Parathyroid adenoma (tissue), 2 donors: ENCODE results near the gene BRINP3.

ENCODE experiments used
- H2AFZ ChIP-seq: fragments of 300-600 bp; sonication (generic); one replicate; pipeline ENCODE4 v1.7.0; 2017; ENCODE audit warnings: antibody characterized with exemption, mild to moderate bottlenecking
- H3K27ac ChIP-seq: fragments of 300-600 bp; sonication (generic); one replicate; pipeline ENCODE4 v1.7.0; 2017
- H3K27me3 ChIP-seq: fragments of 300-600 bp; sonication (generic); one replicate; pipeline ENCODE4 v1.7.0; 2017; ENCODE audit warnings: low read length; ENCODE audit not compliant: control insufficient read depth, insufficient read depth
- H3K36me3 ChIP-seq: fragments of 300-600 bp; sonication (generic); one replicate; pipeline ENCODE4 v1.7.0; 2017; ENCODE audit warnings: low read length; ENCODE audit not compliant: control insufficient read depth, insufficient read depth
- H3K4me1 ChIP-seq: fragments of 300-600 bp; sonication (generic); one replicate; pipeline ENCODE4 v1.7.0; 2017; ENCODE audit warnings: control low read depth
- H3K4me2 ChIP-seq: fragments of 300-600 bp; sonication (generic); one replicate; pipeline ENCODE4 v1.7.0; 2017; ENCODE audit warnings: low read length
- H3K4me3 ChIP-seq: fragments of 300-600 bp; sonication (generic); one replicate; pipeline ENCODE4 v1.7.0; 2017; ENCODE audit warnings: low read depth, low read length
- H3K79me2 ChIP-seq: fragments of 300-600 bp; sonication (generic); one replicate; pipeline ENCODE4 v1.7.0; 2017; ENCODE audit warnings: control low read depth
- H3K9ac ChIP-seq: fragments of 300-600 bp; sonication (generic); one replicate; pipeline ENCODE4 v1.7.0; 2017; ENCODE audit warnings: mild to moderate bottlenecking
- H3K9me3 ChIP-seq: fragments of 300-600 bp; sonication (generic); one replicate; pipeline ENCODE4 v1.7.0; 2017; ENCODE audit warnings: low read length; ENCODE audit not compliant: control insufficient read depth
- CTCF ChIP-seq: fragments of 300-600 bp; sonication (generic); IDR thresholded peaks from one replicate; pipeline ENCODE4 v1.7.0; 2017; ENCODE audit warnings: antibody characterized with exemption, mild to moderate bottlenecking
- donor health status: primary hyperparathyroidism.

Gene BRINP3

GRCh38 chr1:190196020-190196419 is 281.6 kb downstream of the BRINP3 start:
- no peaks in the 10 kb centered on the region for H3K4me1 ChIP-seq
- H3K4me2 ChIP-seq, result no peak overlapping the region
- no peaks in the 10 kb centered on the region for H3K27me3 ChIP-seq
- H3K9me3 ChIP-seq, result no peaks in the 10 kb centered on the region
- no peak overlapping the region for H3K27ac ChIP-seq
- H3K36me3 ChIP-seq, result no peaks in the 10 kb centered on the region
- TF ChIP-seq CTCF, result no peak
- H3K9ac ChIP-seq, result no peak overlapping the region
- no peaks in the 10 kb centered on the region for H3K79me2 ChIP-seq
- H2AFZ ChIP-seq, result no peak overlapping the region
- no peak overlapping the region for H3K4me3 ChIP-seq

- Histone ChIP-seq H3K4me1 (no peaks in the 10 kb centered on the region), H3K9me3 (no peaks in the 10 kb centered on the region), H3K9ac (no peak overlapping the region), H3K4me2 (no peak overlapping the region), H3K79me2 (no peaks in the 10 kb centered on the region), H3K27me3 (no peaks in the 10 kb centered on the region), H3K4me3 (no peak overlapping the region), H3K36me3 (no peaks in the 10 kb centered on the region), H3K27ac (no peak overlapping the region), H2AFZ (no peak overlapping the region)
- no peak for TF ChIP-seq CTCF
These were observed 284.1 kb downstream of the BRINP3 start for GRCh38 chr1:190193508-190194115.

GRCh38 chr1:190192627-190193026 is 285.0 kb downstream of the BRINP3 start:
- Histone ChIP-seq H3K4me1 (no peaks in the 10 kb centered on the region), H3K4me2 (no peak overlapping the region), H3K9me3 (no peaks in the 10 kb centered on the region), H3K36me3 (no peaks in the 10 kb centered on the region), H3K27ac (no peak overlapping the region), H3K27me3 (no peaks in the 10 kb centered on the region), H2AFZ (no peak overlapping the region), H3K9ac (no peak overlapping the region), H3K4me3 (no peak overlapping the region), H3K79me2 (no peaks in the 10 kb centered on the region)
- TF ChIP-seq CTCF, result no peak

GRCh38 chr1:190183588-190183987 is 294.1 kb downstream of the BRINP3 start:
- H3K9ac ChIP-seq, result no peak overlapping the region
- no peaks in the 10 kb centered on the region for H3K9me3 ChIP-seq
- no peak overlapping the region for H3K4me2 ChIP-seq
- H3K27me3 ChIP-seq, result no peaks in the 10 kb centered on the region
- no peak overlapping the region for H3K27ac ChIP-seq
- TF ChIP-seq CTCF, result no peak
- H3K4me3 ChIP-seq, result no peak overlapping the region
- H3K4me1 ChIP-seq, result no peaks in the 10 kb centered on the region
- no peaks in the 10 kb centered on the region for H3K36me3 ChIP-seq
- H2AFZ ChIP-seq, result no peak overlapping the region
- H3K79me2 ChIP-seq, result no peaks in the 10 kb centered on the region

- no peak overlapping the region for H2AFZ ChIP-seq
- no peak overlapping the region for H3K9ac ChIP-seq
- no peaks in the 10 kb centered on the region for H3K27me3 ChIP-seq
- no peaks in the 10 kb centered on the region for H3K9me3 ChIP-seq
- H3K79me2 ChIP-seq, result no peaks in the 10 kb centered on the region
- no peak overlapping the region for H3K27ac ChIP-seq
- H3K4me1 ChIP-seq, result no peaks in the 10 kb centered on the region
- H3K4me2 ChIP-seq, result no peak overlapping the region
- no peak for TF ChIP-seq CTCF
- no peak overlapping the region for H3K4me3 ChIP-seq
- H3K36me3 ChIP-seq, result no peaks in the 10 kb centered on the region
These were observed 297.8 kb downstream of the BRINP3 start for GRCh38 chr1:190179817-190180216.
